Brain pericyte (primary cell): ENCODE measurements around the gene SH3BGRL2.
"Not testable (repeated sequence)": the region's sequence is repeated elsewhere in the genome, so short reads cannot be mapped to it uniquely, and the experiment has no call there.

Experiments used
- DNase-seq: peaks from one replicate; pipeline ENCODE4 v3.0.0-alpha.2; 2012; ENCODE audit warnings: low read depth, low spot score

The SH3BGRL2 gene

DNA sequence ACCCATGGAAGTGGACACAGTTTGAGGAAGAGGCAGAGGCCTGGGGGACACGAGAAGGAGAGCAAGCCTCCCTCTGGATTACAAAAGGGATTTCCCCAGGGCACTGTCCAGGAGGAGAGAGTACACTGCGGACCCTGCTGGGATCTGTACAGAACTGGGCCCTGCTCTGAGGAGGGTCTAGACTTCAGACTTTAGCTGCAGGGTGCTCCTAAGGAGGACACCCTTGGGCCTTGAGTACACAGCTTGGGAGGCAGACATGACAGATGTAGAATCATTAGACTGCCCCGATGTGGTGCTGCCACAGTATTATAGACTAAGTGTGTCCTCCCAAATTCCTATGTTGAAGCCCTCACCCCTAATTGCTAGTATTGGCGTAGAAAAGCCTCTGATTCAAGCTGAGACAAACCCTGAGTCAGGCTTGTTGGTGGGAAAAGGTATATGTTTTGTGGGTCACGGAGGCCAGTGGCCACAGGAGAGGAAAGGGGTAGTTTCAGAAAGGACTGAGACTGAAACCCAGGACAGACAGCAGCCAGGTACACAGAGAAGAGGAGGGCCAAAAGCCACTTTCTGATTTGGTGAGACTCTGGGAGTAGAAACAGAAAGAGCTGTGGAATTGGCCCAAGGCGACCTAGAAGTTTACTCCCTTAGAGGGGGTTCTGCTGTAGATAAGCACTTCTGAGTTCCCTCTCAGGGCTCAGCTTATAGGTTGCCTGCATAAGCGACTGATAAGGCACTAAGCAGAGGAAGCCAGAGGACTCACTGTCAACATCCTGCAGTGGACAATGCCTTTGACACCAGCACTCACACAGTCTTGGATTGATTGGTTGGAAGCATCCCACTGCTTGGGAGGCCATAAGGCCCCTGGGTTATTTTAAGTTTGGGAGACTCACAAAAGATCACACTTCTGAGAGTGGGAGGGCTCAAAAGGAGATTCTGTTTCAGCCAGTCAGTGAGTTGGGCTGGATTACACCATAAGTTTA is 16.5 kb upstream of the SH3BGRL2 start:
- DNase-seq = no peak

- DNase-seq = no peak
Measured at GRCh38 chr6:79617518-79617941, 13.6 kb upstream of the SH3BGRL2 start.

- not testable (repeated sequence) for DNase-seq
Measured at GRCh38 chr6:79618425-79618824, 12.7 kb upstream of the SH3BGRL2 start.

DNA sequence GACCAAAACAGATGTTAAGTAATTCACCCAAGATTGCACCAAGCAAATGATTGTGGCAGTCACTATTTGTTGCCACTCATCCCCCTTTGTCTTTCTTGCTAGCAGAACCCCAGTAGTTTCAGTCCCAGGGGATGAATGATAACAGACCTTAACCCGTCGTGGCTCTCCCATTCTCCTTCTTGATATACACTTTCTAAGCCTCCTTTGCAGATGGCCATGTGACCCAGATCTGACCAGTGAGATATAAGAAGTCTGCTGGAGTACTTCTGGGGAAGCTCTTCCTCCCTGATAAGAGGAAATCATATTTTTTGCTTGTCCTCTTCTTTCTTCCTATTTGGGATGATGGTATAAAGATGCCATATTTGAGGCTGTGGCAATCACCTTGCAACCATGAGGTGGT is 9.6 kb upstream of the SH3BGRL2 start:
- DNase-seq = no peak

DNA sequence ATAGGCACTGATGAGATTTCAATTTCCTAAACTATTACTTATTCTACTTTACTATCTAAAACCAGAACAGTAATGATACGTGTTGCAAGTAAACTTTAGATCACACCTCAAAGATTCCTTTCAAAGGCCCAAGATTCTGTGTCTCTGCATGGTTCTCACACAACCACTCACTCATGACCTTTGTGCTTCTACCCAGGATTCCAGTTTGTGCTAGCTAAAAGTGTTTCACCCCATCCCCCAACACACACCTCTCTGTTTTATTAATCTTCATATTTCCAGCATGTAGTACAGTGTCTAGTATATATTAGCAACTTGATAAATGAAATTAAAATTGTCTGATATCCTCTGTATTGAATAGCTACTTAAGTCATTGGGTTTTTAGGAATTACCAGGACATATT is 8.8 kb upstream of the SH3BGRL2 start:
- no peak for DNase-seq

DNA sequence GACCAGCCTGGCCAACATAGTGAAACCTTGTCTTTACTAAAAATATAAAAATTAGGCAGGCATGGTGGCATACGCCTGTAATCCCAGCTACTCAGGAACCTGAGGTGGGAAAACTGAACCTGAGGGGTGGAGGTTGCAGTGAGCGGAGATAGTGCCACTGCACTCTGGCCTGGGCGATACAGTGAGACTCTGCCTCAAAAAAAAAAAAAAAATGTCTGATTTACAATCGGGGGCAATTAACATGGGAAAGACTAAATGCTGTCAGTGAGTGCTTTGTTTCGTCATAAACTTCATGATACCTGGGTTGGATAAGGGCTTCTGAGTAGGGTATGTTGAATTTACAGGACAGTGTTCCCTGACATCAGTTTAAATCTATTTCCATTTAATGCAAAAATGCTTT is 8.0 kb upstream of the SH3BGRL2 start:
- DNase-seq = no peak

- no peak for DNase-seq
Measured at GRCh38 chr6:79625746-79626145, 5.4 kb upstream of the SH3BGRL2 start.

DNA sequence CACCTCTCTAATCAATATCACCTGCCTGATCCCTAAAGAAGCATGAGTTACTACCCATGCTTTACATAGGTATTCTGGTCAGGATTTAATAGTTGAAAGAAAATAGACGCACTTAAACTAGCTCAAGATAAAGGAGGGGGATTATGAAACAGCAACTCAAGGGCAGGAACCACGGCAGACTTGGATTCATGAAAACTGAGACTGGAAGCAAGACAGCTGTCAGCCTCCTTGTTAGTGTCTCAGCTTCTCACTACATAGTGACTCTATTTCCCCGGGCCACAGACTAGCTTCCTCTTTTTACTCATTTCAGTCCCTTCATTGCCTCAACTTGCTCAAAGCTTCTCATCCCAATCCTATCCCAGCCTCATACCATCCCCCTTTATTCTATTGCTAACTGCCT is 4.3 kb upstream of the SH3BGRL2 start:
- no peak for DNase-seq

GRCh38 chr6:79627422-79627821 is 3.7 kb upstream of the SH3BGRL2 start:
- no peak for DNase-seq

- no peak for DNase-seq
Measured at GRCh38 chr6:79628466-79629288, 2.5 kb upstream of the SH3BGRL2 start.

- no peak for DNase-seq
Measured at GRCh38 chr6:79630380-79630882, 698 bp upstream of the SH3BGRL2 start.

DNA sequence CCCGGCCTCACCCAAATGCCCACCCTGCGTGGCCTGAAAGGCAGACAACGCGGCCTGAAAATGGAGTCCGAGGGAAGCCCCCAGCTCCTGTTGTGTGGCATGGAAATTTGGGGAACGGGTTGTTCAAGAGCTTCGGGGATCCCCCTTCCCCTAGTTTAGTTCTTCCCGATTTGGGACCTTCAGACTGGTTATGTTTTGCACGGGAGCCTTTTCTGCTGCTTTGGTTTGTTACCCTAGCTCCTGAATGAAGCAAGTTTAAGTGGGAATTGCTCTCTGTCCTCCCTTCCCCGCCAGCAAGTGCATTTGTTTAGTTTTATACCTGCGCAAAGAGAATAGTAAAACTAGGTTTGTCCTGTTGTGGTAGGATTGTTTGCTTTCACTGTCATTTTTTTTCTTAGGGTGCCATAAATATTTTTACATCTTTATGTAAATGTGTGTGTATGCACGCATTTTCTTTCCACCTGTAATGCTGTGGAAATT is 604 bp downstream of the SH3BGRL2 start:
- DNase-seq = no peak

DNA sequence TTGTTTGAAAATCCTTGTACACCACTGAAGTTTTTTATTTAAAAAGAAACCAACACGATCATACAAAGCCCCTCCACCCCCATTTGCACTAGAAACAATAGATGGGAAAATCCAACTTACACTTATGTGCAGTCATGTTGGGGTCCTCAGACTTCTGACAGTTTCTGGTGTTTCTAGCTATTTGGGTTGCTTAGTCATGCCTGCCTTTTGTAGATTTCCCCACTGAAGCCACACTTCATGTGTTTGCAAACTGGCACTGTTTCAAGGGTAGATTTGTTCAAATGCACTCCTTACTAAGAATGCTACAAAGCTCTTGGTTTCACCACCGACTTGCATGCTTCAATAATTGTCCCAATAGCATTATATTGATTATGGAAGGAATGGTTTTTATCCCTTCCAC is 1.5 kb downstream of the SH3BGRL2 start:
- DNase-seq = no peak

DNA sequence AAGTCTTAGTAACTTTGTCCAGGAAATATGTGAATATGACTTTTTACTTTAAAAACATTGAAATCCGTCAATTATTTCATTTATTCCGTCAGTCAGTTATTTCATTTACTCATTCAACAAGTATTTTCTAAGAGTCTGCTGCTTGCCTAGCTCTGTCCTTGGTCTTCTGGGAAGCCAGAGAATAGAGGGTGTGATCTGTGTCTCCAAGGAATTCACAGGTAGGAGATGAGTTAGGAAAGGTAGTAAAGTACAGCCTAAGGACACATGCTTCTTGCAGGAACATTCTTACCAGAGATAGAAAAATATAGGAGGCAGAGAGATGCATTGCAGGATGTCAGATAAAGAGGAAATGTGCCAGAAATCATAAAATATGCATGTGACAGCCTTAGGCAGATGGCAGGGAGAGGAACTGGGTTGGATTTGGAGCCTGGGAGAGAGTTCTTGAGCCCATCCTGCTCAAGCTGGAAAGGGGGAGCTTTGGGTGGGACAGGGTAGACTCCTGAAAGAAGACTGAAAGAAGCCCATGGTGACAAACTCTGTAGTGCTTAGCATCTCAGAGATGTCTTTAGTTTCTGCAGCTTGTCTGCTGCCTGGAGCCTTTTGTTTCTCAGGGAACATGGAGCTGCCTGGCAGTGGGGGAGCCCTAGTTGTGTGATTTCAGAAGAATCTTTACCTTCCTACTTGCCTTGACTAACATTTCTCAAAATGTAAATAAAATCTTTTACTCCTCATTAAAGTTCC is 3.5 kb downstream of the SH3BGRL2 start:
- DNase-seq = no peak

- DNase-seq = no peak
Measured at GRCh38 chr6:79635232-79635543, 4.1 kb downstream of the SH3BGRL2 start.

DNA sequence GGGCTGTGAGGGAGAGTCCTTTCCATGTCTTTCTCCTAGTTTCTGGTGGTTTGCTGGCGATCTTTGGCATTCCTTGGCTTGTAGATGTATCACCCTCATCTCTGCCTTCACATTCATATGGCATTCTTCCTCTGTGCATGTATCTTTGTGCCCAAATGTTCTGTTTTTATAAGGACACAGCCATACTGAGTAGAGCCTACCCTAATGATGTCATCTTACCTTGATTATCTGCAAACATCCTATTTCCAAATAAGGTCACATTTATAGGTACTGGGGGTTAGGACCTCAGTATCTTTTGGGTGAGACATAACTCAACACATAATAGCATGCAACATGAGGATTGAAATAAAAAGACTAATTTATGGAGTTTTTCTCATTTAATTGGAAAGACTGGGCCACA is 5.5 kb downstream of the SH3BGRL2 start:
- DNase-seq = no peak

GRCh38 chr6:79640146-79641111 is 9.3 kb downstream of the SH3BGRL2 start:
- DNase-seq = no peak

- DNase-seq = no peak
Measured at GRCh38 chr6:79646006-79646405, 14.9 kb downstream of the SH3BGRL2 start.

DNA sequence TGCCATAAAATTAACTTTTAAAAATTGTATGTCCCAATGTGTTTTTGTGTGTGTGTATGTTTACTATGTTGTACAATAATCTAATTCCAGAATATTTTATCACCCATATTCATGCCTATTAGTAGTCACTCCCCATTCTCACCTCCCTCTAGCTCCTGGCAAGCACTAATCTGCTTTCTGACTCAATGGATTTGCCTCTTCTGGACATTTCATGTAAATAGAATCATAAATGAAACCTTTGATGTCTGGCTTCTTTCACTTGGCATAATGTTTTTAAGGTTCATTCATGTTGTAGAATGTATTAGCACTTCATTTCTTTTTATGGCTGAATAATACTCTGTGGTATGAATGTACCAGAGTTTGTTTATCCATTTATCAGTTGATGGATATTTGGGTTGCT is 15.4 kb downstream of the SH3BGRL2 start:
- no peak for DNase-seq

- no peak for DNase-seq
Measured at GRCh38 chr6:79647741-79648140, 16.6 kb downstream of the SH3BGRL2 start.

DNA sequence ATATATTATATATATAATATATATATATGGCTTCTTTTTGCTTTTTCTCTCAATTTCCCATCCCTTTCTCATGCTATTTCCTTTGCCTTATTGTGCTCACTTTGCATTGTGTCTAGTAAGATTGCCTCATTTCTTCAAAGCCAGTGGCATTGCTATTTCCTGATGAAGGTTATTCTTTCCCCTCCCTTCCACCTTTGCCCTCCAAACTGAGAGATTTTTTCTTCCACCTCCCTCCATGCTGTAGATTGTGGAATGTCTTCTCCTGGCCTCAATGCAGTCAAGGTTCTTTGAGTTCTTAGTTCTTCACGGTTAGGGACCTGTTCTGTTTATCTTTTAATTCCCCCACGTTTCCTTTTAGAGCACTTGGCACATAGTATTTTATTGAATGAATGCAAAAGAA is 17.2 kb downstream of the SH3BGRL2 start:
- no peak for DNase-seq
